ENCODE data around the gene OR52E2.

DNA sequence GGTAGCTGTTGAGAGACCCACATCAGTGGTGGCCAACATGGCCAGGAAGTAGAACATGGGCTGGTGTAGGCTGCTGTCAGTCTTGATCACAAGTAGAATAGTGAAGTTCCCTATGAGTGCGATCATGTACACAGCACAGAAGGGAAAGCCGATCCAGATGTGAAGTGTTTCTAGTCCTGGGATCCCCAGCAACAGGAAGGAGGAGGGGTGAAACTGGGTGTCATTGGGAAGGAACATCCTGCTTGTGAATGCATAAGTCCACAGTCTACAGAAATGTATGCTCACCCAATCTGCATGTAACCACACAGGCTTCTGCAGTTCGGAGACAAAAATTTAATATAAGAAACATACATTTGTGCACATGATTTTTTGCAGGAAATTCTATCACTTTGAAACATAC is at the start of gene OR52E2:
- TF ChIP-seq, protein P1, sequence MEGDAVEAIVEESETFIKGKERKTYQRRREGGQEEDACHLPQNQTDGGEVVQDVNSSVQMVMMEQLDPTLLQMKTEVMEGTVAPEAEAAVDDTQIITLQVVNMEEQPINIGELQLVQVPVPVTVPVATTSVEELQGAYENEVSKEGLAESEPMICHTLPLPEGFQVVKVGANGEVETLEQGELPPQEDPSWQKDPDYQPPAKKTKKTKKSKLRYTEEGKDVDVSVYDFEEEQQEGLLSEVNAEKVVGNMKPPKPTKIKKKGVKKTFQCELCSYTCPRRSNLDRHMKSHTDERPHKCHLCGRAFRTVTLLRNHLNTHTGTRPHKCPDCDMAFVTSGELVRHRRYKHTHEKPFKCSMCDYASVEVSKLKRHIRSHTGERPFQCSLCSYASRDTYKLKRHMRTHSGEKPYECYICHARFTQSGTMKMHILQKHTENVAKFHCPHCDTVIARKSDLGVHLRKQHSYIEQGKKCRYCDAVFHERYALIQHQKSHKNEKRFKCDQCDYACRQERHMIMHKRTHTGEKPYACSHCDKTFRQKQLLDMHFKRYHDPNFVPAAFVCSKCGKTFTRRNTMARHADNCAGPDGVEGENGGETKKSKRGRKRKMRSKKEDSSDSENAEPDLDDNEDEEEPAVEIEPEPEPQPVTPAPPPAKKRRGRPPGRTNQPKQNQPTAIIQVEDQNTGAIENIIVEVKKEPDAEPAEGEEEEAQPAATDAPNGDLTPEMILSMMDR (IDR thresholded peaks at IDR 0.05; ENCODE audit: low read depth, low read length, poor library complexity, severe bottlenecking), result no peak
- TF ChIP-seq EZH2phosphoT487 (IDR thresholded peaks at IDR 0.05; ENCODE audit: borderline replicate concordance, low read length), result no peak
